Breast epithelium (tissue), 4 donors: ENCODE data around the gene SLC35F3. TPM values are rescaled to one million over a fixed set of nuclear protein-coding genes. Genes with fewer than 3 reads are reported as not detected.

Experiments used
- DNase-seq, 2 donors: peaks; one replicate each; pipeline ENCODE4 v3.0.0-alpha.2; 2019; ENCODE audit warnings: low spot score in 2 of 2
- H3K27ac ChIP-seq, 2 donors: fragments of 200-600 bp; sonication (generic) in 1 of 2; one replicate each; pipeline ENCODE4 v1.5.1; 2016 to 2019; ENCODE audit warnings: mild to moderate bottlenecking in 1 of 2
- H3K27me3 ChIP-seq, 2 donors: fragments of 200-600 bp; sonication (generic) in 1 of 2; one replicate each; pipeline versions ENCODE4 v1.5.1 to v1.6.0; 2017 to 2019; ENCODE audit warnings: control low read depth in 1 of 2, mild to moderate bottlenecking in 1 of 2
- H3K36me3 ChIP-seq: fragments of 200-600 bp; one replicate; pipeline ENCODE4 v1.5.1; 2019
- H3K4me1 ChIP-seq, 2 donors: fragments of 200-600 bp; sonication (generic); one replicate each; pipeline ENCODE4 v1.5.1; 2016 to 2019; ENCODE audit warnings: control low read depth in 1 of 2
- H3K4me3 ChIP-seq, 3 donors: fragments of 200-600 bp; sonication (generic); 1 replicate in 2 of 3; 2 replicates in 1 of 3; pipeline ENCODE4 v1.5.1; 2016 to 2019; ENCODE audit warnings: mild to moderate bottlenecking in 3 of 3, moderate library complexity in 2 of 3
- H3K9me3 ChIP-seq, 2 donors: fragments of 200-600 bp; sonication (generic) in 1 of 2; one replicate each; pipeline ENCODE4 v1.5.1; 2016 to 2019; ENCODE audit warnings: control low read depth in 1 of 2
- POLR2A ChIP-seq: fragments of 450-650 bp; IDR thresholded peaks from one replicate; pipeline ENCODE4 v1.6.1; 2016; ENCODE audit warnings: antibody characterized with exemption, mild to moderate bottlenecking, moderate library complexity
- POLR2AphosphoS5 ChIP-seq, 3 donors: sonication (generic); formaldehyde crosslinking; IDR thresholded peaks; one replicate each; pipeline ENCODE4 v1.6.1; 2017; ENCODE audit warnings: antibody characterized with exemption in 3 of 3
- intact Hi-C: fragments of 100-400 bp; cut with DNase I; formaldehyde crosslinking; loops from one replicate; pipeline ENCODE4 v1.15.1; 2023; ENCODE audit warnings: low total_unique reads
- total RNA-seq, 3 donors: library from RNA; depleted of rRNA; stranded (reverse); fragments of >200 nt; gene quantifications; one replicate each; pipeline ENCODE4 v1.1.0, GENCODE V29; 2016
- TF ChIP-seq, protein P1 (sequence below), 3 donors: fragments of 450-650 bp; IDR thresholded peaks; one replicate each; pipeline ENCODE4 v1.5.1; 2016 to 2017; ENCODE audit warnings: antibody characterized with exemption in 3 of 3, mild to moderate bottlenecking in 3 of 3, moderate library complexity in 3 of 3

SLC35F3 gene
- total RNA-seq, 3 donors from 2014 or later = 8.8 to 13.0 TPM; not detected in 1

DNA sequence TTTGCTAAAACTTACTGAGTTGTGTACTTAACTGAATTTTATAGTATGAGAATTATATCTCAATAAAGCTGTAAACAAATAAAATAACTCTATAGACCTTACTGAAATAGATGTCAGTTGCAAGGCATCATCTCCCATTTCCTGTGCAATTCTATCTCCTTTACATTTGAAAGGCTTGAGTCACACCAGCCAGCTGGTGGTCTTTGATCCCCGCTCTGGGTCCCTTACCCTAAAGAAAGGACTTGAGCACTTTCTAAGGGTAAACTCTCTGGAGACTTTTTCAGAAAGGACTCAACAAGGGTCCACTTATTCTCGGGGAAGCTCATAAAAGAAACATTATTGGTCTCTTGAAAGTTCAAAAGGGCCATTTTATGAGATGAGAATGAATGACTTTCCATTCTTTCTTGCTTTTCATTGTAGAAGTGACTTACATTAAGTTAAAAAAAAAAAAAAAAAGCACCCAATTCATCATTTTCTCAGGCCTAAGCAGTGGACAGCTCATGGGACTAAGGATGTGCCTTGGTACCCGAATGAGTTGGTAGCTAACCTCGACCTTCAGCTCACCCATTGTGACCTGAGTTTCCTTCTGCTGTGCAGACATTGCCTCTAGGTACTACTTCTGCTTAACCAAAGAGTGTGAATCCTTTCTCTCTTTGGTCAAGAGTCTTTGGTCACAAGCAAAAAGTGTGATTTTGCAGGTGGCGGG lies 321.8 kb downstream of the SLC35F3 start:
- no peaks in the 10 kb centered on the region for H3K9me3 ChIP-seq
- H3K36me3 ChIP-seq = no peaks in the 10 kb centered on the region
- TF ChIP-seq POLR2AphosphoS5 (IDR thresholded peaks at IDR 0.05) = no peak
- TF ChIP-seq, protein P1, sequence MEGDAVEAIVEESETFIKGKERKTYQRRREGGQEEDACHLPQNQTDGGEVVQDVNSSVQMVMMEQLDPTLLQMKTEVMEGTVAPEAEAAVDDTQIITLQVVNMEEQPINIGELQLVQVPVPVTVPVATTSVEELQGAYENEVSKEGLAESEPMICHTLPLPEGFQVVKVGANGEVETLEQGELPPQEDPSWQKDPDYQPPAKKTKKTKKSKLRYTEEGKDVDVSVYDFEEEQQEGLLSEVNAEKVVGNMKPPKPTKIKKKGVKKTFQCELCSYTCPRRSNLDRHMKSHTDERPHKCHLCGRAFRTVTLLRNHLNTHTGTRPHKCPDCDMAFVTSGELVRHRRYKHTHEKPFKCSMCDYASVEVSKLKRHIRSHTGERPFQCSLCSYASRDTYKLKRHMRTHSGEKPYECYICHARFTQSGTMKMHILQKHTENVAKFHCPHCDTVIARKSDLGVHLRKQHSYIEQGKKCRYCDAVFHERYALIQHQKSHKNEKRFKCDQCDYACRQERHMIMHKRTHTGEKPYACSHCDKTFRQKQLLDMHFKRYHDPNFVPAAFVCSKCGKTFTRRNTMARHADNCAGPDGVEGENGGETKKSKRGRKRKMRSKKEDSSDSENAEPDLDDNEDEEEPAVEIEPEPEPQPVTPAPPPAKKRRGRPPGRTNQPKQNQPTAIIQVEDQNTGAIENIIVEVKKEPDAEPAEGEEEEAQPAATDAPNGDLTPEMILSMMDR (IDR thresholded peaks at IDR 0.05) = no peak
- no peak for TF ChIP-seq POLR2A
- no peak overlapping the region for H3K4me3 ChIP-seq
- no peaks in the 10 kb centered on the region for H3K4me1 ChIP-seq
- no peaks in the 10 kb centered on the region for H3K27me3 ChIP-seq
- no peak for DNase-seq
- intact Hi-C loops = no loop called here
- no peak overlapping the region for H3K27ac ChIP-seq

DNA sequence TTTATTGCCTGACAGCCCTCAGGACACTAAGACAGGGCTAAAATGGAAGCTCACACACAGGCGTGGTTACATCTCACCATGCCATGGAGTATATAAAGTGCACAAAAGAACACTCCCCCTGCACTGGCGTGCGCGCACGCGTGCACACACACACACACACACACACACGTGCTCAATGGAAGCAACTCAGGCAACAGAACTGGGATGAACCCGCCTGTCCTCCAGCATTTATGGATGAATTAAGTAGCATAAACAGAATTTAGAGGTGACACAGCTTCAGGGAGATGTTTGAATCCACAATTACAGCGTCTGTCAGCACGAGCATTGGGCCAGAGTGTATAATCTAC lies 322.3 kb downstream of the SLC35F3 start:
- no peak overlapping the region for H3K27ac ChIP-seq
- H3K27me3 ChIP-seq = no peaks in the 10 kb centered on the region
- intact Hi-C loops = no loop called here
- H3K4me3 ChIP-seq = no peak overlapping the region
- H3K4me1 ChIP-seq = no peaks in the 10 kb centered on the region
- no peaks in the 10 kb centered on the region for H3K36me3 ChIP-seq
- H3K9me3 ChIP-seq = no peaks in the 10 kb centered on the region
- DNase-seq = no peak
- no peak for TF ChIP-seq POLR2AphosphoS5 (IDR thresholded peaks at IDR 0.05)
- no peak for TF ChIP-seq POLR2A
- TF ChIP-seq, protein P1 (IDR thresholded peaks at IDR 0.05) = no peak

DNA sequence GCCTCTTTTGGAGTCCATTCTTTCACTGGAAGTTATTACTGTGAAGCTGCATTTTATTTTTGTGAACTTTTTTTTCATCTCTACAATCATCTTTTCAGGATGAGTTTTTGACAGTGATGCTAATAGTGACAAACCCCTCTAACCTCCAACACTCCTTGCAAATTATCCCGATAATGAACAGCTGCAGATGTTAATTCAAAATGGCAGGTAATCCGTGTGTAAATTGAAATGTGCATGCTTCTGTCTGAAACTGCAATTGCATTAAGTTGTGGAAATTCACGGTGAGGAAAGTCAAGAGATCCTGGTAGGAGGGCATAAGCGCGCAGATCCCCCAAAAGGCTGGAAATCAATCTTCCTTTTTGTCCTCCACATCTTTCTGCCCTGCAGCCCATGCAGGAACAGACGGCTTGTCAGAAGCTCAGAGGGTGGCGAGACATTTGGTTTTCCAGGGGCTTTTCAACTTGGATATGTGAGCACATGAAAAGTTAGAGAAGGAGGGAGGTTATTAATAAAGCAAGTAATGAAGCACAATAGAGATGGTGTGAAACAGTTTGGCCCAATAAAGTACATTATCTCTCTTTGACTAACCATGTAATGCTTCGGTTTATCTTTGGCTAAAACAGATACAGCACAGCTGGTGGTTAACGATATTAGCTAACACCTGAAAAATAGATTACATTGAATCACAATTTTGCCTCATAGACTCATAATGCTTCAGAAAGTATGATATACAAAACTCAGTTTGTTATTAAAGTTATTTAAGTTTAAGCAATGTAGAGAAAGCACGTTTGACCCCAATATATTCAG lies 325.3 kb downstream of the SLC35F3 start:
- Histone ChIP-seq H3K36me3 (no peaks in the 10 kb centered on the region), H3K4me3 (no peak overlapping the region), H3K9me3 (no peaks in the 10 kb centered on the region), H3K27me3 (no peaks in the 10 kb centered on the region), H3K27ac (no peak overlapping the region), H3K4me1 (no peaks in the 10 kb centered on the region)
- intact Hi-C loops = no loop called here
- TF ChIP-seq POLR2AphosphoS5 (IDR thresholded peaks at IDR 0.05) (no peak), POLR2A (no peak)
- TF ChIP-seq, protein P1 (IDR thresholded peaks at IDR 0.05) = no peak
- DNase-seq = no peak

DNA sequence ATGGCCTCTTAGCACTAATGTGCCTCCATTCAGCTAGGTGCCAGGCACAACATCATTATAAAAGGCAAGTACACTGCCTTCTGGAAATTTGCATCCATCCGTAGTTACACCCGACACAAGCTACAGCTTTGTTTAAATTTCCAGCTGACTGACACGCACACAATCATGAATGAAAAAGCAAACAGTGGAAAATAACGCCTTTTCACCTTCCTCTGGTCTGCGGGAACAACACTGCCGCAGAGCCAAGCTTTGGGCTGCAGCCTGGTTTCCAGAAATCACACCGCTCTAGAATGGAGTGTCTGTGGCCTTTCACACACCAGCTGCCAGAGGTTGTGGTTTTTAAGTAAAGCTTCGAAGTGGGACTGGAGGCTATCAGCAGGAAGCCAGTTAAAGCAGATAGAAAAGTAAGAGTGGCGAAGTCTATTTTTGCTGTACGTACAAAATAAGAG lies 326.0 kb downstream of the SLC35F3 start:
- no peak for TF ChIP-seq POLR2AphosphoS5 (IDR thresholded peaks at IDR 0.05)
- TF ChIP-seq, protein P1 (IDR thresholded peaks at IDR 0.05) = no peak
- TF ChIP-seq POLR2A = no peak
- Histone ChIP-seq H3K36me3 (no peaks in the 10 kb centered on the region), H3K9me3 (no peaks in the 10 kb centered on the region), H3K4me3 (no peak overlapping the region), H3K27me3 (no peaks in the 10 kb centered on the region), H3K4me1 (no peaks in the 10 kb centered on the region), H3K27ac (no peak overlapping the region)
- no peak for DNase-seq
- intact Hi-C loops = no loop called here
